HepG2 (cell line): ENCODE measurements around the gene ZBTB47. TPM values are rescaled to one million over a fixed set of nuclear protein-coding genes. Genes with fewer than 3 reads are reported as not detected.

ENCODE experiments used
- ATAC-seq: fragments of 200-7000 bp; cut with Tn5 transposase; 3 replicates; pipeline ENCODE4 v1.9.1; 2020; ENCODE audit warnings: mild to moderate bottlenecking, moderate library complexity
- BruUV-seq: library from RNA; stranded (reverse); fragments of 400-500 nt; replicated peaks from 2 replicates; lab custom pipeline; 2021; lab: Mats Ljungman, UMichigan
- CTCF ChIA-PET: fragments of 300-600 bp; formaldehyde crosslinking; extraction: SDS; loops from one replicate; lab custom pipeline; 2021; ENCODE audit warnings: low total read pairs, inconsistent platforms, low intra/inter-chr PET ratio; lab: Yijun Ruan, JAX
- POLR2A ChIA-PET: fragments of 350-600 bp; sonication (Branson Sonifier 250); formaldehyde crosslinking; loops from one replicate; lab custom pipeline; 2020; ENCODE audit warnings: antibody characterized with exemption, inconsistent platforms; lab: Yijun Ruan, JAX
- DNase-seq: peaks from one replicate; pipeline ENCODE4 v3.0.0-alpha.2; 2015; ENCODE audit warnings: low spot score
- FAIRE-seq: peaks from 3 replicates; lab custom pipeline; 2011; peaks lifted over from hg19 to GRCh38; lab: Jason Lieb, UNC
- H2AFZ ChIP-seq: one replicate; pipeline ENCODE4 v1.6.1; 2011; ENCODE audit warnings: low read length, inconsistent platforms
- H3K27ac ChIP-seq: fragments of 300-600 bp; 3 replicates; pipeline ENCODE4 v1.8.0; 2011; ENCODE audit warnings: mixed run types, mild to moderate bottlenecking, mixed read lengths, low read length, inconsistent platforms; ENCODE audit not compliant: insufficient read depth; ENCODE audit errors: extremely low read length
- H3K27me3 ChIP-seq, 2 experiments: fragments of 200-600 bp in 1 of 2; 2 replicates in 1 of 2; 3 replicates in 1 of 2; pipeline versions ENCODE4 v1.6.0 to v1.8.0; 2011; ENCODE audit warnings: low read length in 2 of 2, mild to moderate bottlenecking in 2 of 2, moderate library complexity in 2 of 2, inconsistent platforms in 1 of 2; ENCODE audit not compliant: insufficient read depth in 2 of 2, control insufficient read depth in 1 of 2
- H3K36me3 ChIP-seq, 2 experiments: fragments of 200-600 bp in 1 of 2; replicated peaks in 1 of 2; 2 replicates in 1 of 2; 3 replicates in 1 of 2; pipeline versions ENCODE4 v1.5.1 to v1.8.0; 2011; ENCODE audit warnings: low read length in 2 of 2, inconsistent platforms in 1 of 2; ENCODE audit not compliant: insufficient read depth in 2 of 2, control insufficient read depth in 1 of 2
- H3K4me1 ChIP-seq: 2 replicates; pipeline ENCODE4 v1.5.1; 2012; ENCODE audit warnings: low read length, inconsistent platforms; ENCODE audit not compliant: insufficient read depth
- H3K4me2 ChIP-seq: 2 replicates; pipeline ENCODE4 v1.6.0; 2011; ENCODE audit warnings: low read depth, low read length, inconsistent platforms
- H3K4me3 ChIP-seq, 3 experiments: fragments of 200-600 bp in 1 of 3; sonication (generic), shearing (Covaris generic) in 1 of 3; replicated peaks in 1 of 3; 2 replicates each; pipeline ENCODE4 v1.5.1; 2011 to 2016; ENCODE audit warnings: low read length in 3 of 3, inconsistent platforms in 2 of 3, low read depth in 2 of 3, mild to moderate bottlenecking in 2 of 3, control low read depth in 1 of 3, mixed read lengths in 1 of 3; ENCODE audit not compliant: insufficient read depth in 1 of 3
- H3K79me2 ChIP-seq: one replicate; pipeline ENCODE4 v1.6.1; 2011; ENCODE audit warnings: low read length, inconsistent platforms; ENCODE audit not compliant: insufficient read depth
- H3K9ac ChIP-seq: 2 replicates; pipeline ENCODE4 v1.6.0; 2011; ENCODE audit warnings: mild to moderate bottlenecking, low read depth, low read length, inconsistent platforms; ENCODE audit not compliant: insufficient read depth
- H3K9me3 ChIP-seq: 2 replicates; pipeline ENCODE4 v1.5.1; 2012; ENCODE audit warnings: mild to moderate bottlenecking, low read length
- H4K20me1 ChIP-seq: 2 replicates; pipeline ENCODE4 v1.6.0; 2011; ENCODE audit warnings: inconsistent platforms, mild to moderate bottlenecking, low read length, moderate library complexity; ENCODE audit not compliant: insufficient read depth
- ARID3A ChIP-seq: IDR thresholded peaks from 2 replicates; pipeline ENCODE4 v1.6.1; 2012; ENCODE audit warnings: low read depth, low read length, improper control_type of control experiment
- ETS1 ChIP-seq: sonication (generic); formaldehyde crosslinking; IDR thresholded peaks from 2 replicates; pipeline ENCODE4 v1.4.0; 2020; ENCODE audit warnings: missing genetic modification reagents
- NKX3-1 ChIP-seq: sonication (generic); formaldehyde crosslinking; IDR thresholded peaks from 2 replicates; pipeline ENCODE4 v1.5.0; 2020; ENCODE audit warnings: missing genetic modification reagents
- SMAD1 ChIP-seq: sonication (generic); formaldehyde crosslinking; IDR thresholded peaks from 2 replicates; pipeline ENCODE4 v1.4.0; 2020; ENCODE audit warnings: missing genetic modification reagents, low read depth, mild to moderate bottlenecking, borderline replicate concordance
- SRSF4 ChIP-seq: fragments of 200-400 bp; formaldehyde crosslinking; IDR thresholded peaks from one replicate; pipeline ENCODE4 v1.6.1; 2018; ENCODE audit warnings: mild to moderate bottlenecking, low read depth, low read length, moderate library complexity; ENCODE audit not compliant: poor library complexity, severe bottlenecking
- STAT6 ChIP-seq: sonication (generic); formaldehyde crosslinking; IDR thresholded peaks from 2 replicates; pipeline ENCODE4 v1.4.0; 2020; ENCODE audit warnings: missing genetic modification reagents, mild to moderate bottlenecking, borderline replicate concordance
- TAF15 ChIP-seq: fragments of 200-400 bp; formaldehyde crosslinking; IDR thresholded peaks from one replicate; pipeline ENCODE4 v1.6.1; 2018; ENCODE audit warnings: mild to moderate bottlenecking, low read depth, low read length; ENCODE audit not compliant: poor library complexity, severe bottlenecking
- ZNF276 ChIP-seq: sonication (generic); formaldehyde crosslinking; IDR thresholded peaks from 2 replicates; pipeline ENCODE4 v1.4.0; 2020; ENCODE audit warnings: mild to moderate bottlenecking, low read depth, missing genetic modification reagents
- ZNF3 ChIP-seq: IDR thresholded peaks from 2 replicates; pipeline ENCODE4 v1.7.0; 2017; ENCODE audit warnings: inconsistent platforms
- WGBS: methylation state at CpG from one replicate; pipeline ENCODE4 v1.1.6; 2017; ENCODE audit warnings: low lambda C conversion rate; 5-methylcytosine and 5-hydroxymethylcytosine counted together
- in situ Hi-C: cut with HindIII; loops from 2 replicates; pipeline ENCODE4 v1.10.0; 2017; ENCODE audit warnings: low pct_unique_long_range_greater_than_20kb; ENCODE audit not compliant: extremely low pct_ligation_motif_present
- intact Hi-C: fragments of 100-400 bp; cut with micrococcal nuclease; formaldehyde crosslinking; loops from one replicate; pipeline ENCODE4 v1.10.0; 2022; ENCODE audit not compliant: unreplicated experiment
- polyA plus RNA-seq, 8 experiments: library from polyadenylated mRNA; depleted of rRNA in 3 of 8; stranded (reverse) in 7 of 8; unstranded in 1 of 8; fragments of >200 nt; fragmentation: Illumina TruSeq in 4 of 8; extraction: Trizol in 4 of 8; gene quantifications; 2 replicates each; pipeline versions ENCODE4 v1.2.1 to v1.2.3, GENCODE V29; 2011 to 2016; ENCODE audit warnings: low read depth in 4 of 8, missing spikeins in 1 of 8, mixed read lengths in 1 of 8; ENCODE audit not compliant: insufficient read depth in 1 of 8
- total RNA-seq, 5 experiments: library from RNA; depleted of rRNA; stranded (reverse); fragments of >200 nt; fragmentation: Illumina TruSeq; extraction: Trizol; gene quantifications; 2 replicates each; pipeline ENCODE4 v1.2.3, GENCODE V29; 2016; ENCODE audit warnings: low read depth in 1 of 5

Gene ZBTB47
- total and polyA plus RNA-seq, 2 of the 13 experiments (the other 11 are each of a cell fraction or from before 2014, with no cell fraction given) = 1.5 to 3.1 TPM

- H3K36me3 ChIP-seq = peaks cover 25 to 63% of the 10 kb centered on the region in 2 experiments
- CTCF ChIA-PET = no interaction called here
- no peak overlapping the region for H3K4me3 ChIP-seq
- no peak overlapping the region for H3K4me2 ChIP-seq
- no peak overlapping the region for H3K9ac ChIP-seq
- 67% methylated on average over 1 of the region's 1 CpG for WGBS
- H3K27ac ChIP-seq = no peak overlapping the region
- no peak overlapping the region for H2AFZ ChIP-seq
- TF ChIP-seq SRSF4 = no peak
- no peak for TF ChIP-seq STAT6 (CRISPR knock-in tag)
- TF ChIP-seq NKX3-1 (CRISPR knock-in tag) = no peak
- no peak for TF ChIP-seq ZNF3
- TF ChIP-seq ETS1 (CRISPR knock-in tag) = no peak
- TF ChIP-seq ZNF276 = no peak
- no peak for TF ChIP-seq SMAD1 (CRISPR knock-in tag)
- TF ChIP-seq TAF15 = no peak
- no peak for TF ChIP-seq ARID3A
- FAIRE-seq (no peak), ATAC-seq (no peak), DNase-seq (no peak)
- H4K20me1 ChIP-seq = no peaks in the 10 kb centered on the region
- in situ Hi-C loops (no loop called here), intact Hi-C loops (no loop called here)
- POLR2A ChIA-PET = no interaction called here
- H3K9me3 ChIP-seq = no peaks in the 10 kb centered on the region
- H3K79me2 ChIP-seq = no peaks in the 10 kb centered on the region
- BruUV-seq = no TSS peak
- H3K4me1 ChIP-seq = no peaks in the 10 kb centered on the region
- no peaks in the 10 kb centered on the region for H3K27me3 ChIP-seq
Measured at GRCh38 chr3:42632146-42632545, 21.4 kb upstream of the ZBTB47 start.
